Right renal cortex interstitium (tissue), 3 donors: ENCODE results near the gene ZNF217. TPM values are rescaled to one million over a fixed set of nuclear protein-coding genes. Genes with fewer than 3 reads are reported as not detected.
"Not testable (repeated sequence)": the region's sequence is repeated elsewhere in the genome, so short reads cannot be mapped to it uniquely, and the experiment has no call there.

Experiments
- DNase-seq, 3 donors: peaks; one replicate each; pipeline ENCODE4 v3.0.0-alpha.2; 2013; ENCODE audit warnings: low read depth in 3 of 3, low spot score in 2 of 3
- polyA plus RNA-seq, 3 donors: library from polyadenylated mRNA; unstranded; fragments of 120-200 nt; gene quantifications; one replicate each; pipeline ENCODE4 v1.2.1, GENCODE V29; 2013; ENCODE audit not compliant: insufficient read length in 3 of 3

Gene ZNF217
- polyA plus RNA-seq, 3 donors, result 31.8 to 34.8 (median 32.2) TPM

- no peak for DNase-seq
Measured at GRCh38 chr20:53534037-53534436, 59.6 kb downstream of the ZNF217 start.

GRCh38 chr20:53533500-53533899 is 60.1 kb downstream of the ZNF217 start:
- no peak for DNase-seq

GRCh38 chr20:53532654-53533312 is 60.9 kb downstream of the ZNF217 start:
- not testable (repeated sequence) for DNase-seq

GRCh38 chr20:53530440-53530839 is 63.2 kb downstream of the ZNF217 start:
- no peak for DNase-seq

- no peak for DNase-seq
Measured at GRCh38 chr20:53529658-53530057, 64.0 kb downstream of the ZNF217 start.

GRCh38 chr20:53527196-53527595 is 66.4 kb downstream of the ZNF217 start:
- no peak for DNase-seq

GRCh38 chr20:53524589-53525312 is 68.9 kb downstream of the ZNF217 start:
- no peak for DNase-seq

- not testable (repeated sequence) for DNase-seq
Measured at GRCh38 chr20:53523615-53524014, 70.0 kb downstream of the ZNF217 start.

- DNase-seq, result no peak
Measured at GRCh38 chr20:53522696-53523095, 70.9 kb downstream of the ZNF217 start.

- DNase-seq, result no peak
Measured at GRCh38 chr20:53522026-53522425, 71.6 kb downstream of the ZNF217 start.

GRCh38 chr20:53521421-53521820 is 72.2 kb downstream of the ZNF217 start:
- not testable (repeated sequence) for DNase-seq

- no peak for DNase-seq
Measured at GRCh38 chr20:53517146-53517545, 76.5 kb downstream of the ZNF217 start.
